ENCODE results near the gene HTR7.
"Not testable (repeated sequence)": the region's sequence is repeated elsewhere in the genome, so short reads cannot be mapped to it uniquely, and the experiment has no call there.

Gene HTR7

DNA sequence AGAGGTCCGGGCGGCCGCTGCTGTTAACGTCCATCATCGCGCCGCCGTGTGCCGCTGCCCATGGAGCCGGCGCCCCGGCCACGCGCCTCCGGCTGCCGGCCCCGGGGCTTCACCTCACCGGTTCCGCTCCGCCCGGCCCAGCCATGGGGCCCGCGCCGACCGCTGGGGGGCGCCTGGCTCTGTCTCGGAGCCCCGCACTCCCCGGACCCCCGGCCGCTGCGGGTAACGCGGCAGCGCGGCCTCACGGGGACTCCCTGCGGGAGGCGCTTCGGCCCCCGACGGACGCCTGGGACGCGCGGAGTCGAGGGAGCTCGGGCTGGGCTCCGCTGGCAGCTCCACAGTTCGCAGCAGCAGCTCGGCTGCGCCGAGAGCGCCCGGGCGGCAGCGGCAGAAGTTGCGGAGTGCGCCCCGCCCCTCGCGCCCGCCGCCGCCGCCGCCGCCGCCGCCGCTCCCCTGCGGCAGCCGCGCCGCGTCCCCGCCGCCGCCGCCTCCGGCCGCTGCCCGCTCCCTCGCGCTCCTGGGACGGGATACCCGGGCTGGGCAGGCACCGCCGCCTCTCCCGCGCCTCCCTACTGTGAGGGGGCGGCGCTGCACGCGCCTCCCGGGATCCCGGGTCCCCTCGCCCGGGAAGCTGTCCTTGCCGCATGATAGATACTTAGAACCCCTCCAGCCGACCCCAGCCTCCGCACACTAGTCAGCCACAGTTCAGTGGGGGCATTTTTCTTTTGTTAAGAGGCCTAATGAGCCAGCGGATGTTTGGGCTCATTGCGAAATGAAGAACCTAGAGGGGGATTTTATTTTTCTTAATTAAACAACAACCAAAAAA is at the start of gene HTR7:
Gene HTR7, minus strand, starts transcription at position 405 of the 826 bp plus-strand sequence. Its CDS starts 368 bp downstream, at position 37.
- DNase-seq: peak in 39 of 56 donors; percentile 1 to 70 (median 17)

DNA sequence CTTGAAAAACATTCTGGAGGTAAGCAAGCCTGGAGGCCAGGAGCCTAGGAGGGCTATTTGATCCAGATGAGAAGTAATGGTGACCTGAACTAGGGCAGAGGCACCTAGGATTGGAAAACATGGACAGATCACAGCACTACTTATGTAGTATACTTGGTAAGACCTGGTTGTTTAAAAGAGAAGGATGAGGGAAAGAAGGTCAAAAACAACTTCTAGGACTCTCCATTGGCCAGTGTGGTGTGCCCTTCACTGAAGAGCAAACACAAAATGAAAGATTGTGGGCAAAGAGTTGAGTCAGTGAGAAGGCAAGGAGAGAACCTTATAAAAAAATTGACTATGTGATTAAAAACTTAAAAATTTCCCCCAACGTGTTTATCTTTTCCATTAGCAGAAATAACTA is 48.8 kb upstream of the HTR7 start:
- no peak for DNase-seq

GRCh38 chr10:90905925-90906324 is 48.1 kb upstream of the HTR7 start:
- DNase-seq: no peak

- DNase-seq: not testable (repeated sequence)
Measured at GRCh38 chr10:90896916-90897315, 39.1 kb upstream of the HTR7 start.

- no peak for DNase-seq
Measured at GRCh38 chr10:90893190-90893589, 35.4 kb upstream of the HTR7 start.

- no peak for DNase-seq
Measured at GRCh38 chr10:90890347-90890746, 32.5 kb upstream of the HTR7 start.

DNA sequence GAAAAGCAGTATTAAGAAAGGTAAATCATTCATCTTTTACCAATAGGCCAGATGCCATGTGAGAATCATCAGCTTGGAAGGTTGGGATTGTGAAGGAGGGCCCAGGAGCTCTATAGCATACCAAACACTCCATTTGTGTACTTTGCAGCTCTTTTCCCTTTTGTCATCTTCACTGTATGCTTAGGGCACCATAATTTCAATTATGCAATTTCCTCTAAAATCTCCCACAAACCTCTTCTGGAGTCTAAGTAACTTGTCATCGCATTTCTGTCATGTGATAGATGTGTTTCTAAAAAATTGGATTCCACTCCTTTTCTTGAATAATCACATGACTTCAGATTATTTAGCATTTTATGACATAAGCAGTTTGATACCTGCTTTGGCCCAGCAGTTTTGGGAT is 31.8 kb upstream of the HTR7 start:
- no peak for DNase-seq

DNA sequence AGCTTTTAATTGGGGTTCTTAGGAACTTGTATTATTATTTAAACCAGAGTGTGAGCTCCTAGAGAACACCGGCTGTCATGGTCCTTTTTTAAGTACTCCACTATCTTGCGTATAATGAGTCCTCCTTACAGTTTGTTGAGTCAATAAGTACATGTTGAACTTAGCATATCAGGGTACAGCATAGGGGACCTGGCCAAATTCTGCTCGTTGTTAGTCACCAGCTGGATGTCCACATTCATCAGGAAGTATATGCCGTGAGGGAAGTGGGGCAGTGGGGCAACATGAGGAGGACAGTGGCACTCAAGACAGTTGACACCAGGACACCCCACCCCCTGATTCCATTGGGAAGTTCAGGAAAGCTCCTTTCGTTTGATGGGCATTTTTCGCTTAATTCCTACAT is 30.5 kb upstream of the HTR7 start:
- no peak for DNase-seq

- no peak for DNase-seq
Measured at GRCh38 chr10:90887555-90887954, 29.7 kb upstream of the HTR7 start.

GRCh38 chr10:90885176-90885575 is 27.3 kb upstream of the HTR7 start:
- no peak for DNase-seq

DNA sequence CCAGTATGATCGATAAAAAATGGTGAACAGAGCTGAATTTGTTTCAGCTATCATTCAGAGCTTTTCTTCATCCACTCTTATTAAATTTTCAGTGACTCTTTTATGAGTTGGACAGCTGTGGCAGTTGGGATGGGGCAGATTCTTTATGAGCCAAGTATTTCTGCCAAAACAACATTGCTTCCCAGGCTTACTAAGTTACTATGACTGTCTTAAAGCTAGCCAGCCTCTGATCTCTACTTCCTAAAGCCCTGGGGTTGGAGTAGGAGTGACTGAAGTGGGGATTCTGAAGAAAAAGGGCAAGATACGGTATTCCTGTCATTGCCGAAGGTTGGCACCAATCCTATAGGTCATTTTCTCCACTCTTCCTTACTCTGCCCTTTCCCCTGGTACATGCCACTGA is 26.6 kb upstream of the HTR7 start:
- DNase-seq: no peak

- DNase-seq: not testable (repeated sequence)
Measured at GRCh38 chr10:90880059-90880719, 22.4 kb upstream of the HTR7 start.

DNA sequence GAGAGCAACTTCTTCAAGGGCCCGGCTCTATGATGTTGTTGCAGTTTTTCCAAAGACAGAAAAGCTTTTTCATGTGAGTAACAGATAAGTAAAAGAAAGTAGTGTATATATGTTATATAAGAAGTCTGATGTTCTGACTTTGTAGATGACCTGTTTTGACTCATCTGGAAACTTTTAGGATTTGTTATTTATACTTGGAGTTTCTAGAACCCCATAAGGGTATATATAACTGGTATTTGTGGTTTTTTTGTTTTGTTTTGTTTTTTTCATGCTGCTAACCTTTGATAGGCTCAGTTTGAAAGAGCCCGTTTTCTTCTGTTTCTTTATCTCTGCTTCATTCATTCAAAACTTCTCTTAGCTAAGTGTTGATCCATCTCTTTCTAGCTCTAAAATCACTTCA is 21.2 kb upstream of the HTR7 start:
- no peak for DNase-seq

DNA sequence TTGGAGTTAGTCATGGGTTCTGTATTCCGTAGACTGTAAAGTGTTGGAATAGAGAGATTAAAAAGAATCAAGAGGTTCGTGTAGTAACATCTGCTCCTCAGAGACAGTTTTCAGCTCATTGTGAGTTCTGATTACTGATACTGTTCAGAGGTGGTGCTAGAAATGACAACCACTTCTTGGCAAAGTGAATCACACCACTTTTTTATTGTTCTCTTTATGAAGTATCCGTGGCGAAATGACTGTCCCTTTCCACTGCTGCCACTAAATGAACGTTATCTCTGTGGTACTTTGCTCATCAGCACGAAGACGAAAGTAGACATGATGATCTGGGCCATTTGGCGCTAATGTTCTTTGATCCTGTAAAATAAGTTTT is 14.8 kb upstream of the HTR7 start:
- DNase-seq: no peak

- peak in 55 of 56 donors; percentile 17 to 93 (median 82) for DNase-seq
Measured at GRCh38 chr10:90871766-90872647, 14.2 kb upstream of the HTR7 start, which contains the start of gene RPP30. Gene RPP30 (plus strand): TSS chr10:90871974. CDS start chr10:90871987, 13 bp downstream.

GRCh38 chr10:90871279-90871765 is 13.5 kb upstream of the HTR7 start:
- DNase-seq: peak in 39 of 56 donors; percentile 2 to 65 (median 28)

DNA sequence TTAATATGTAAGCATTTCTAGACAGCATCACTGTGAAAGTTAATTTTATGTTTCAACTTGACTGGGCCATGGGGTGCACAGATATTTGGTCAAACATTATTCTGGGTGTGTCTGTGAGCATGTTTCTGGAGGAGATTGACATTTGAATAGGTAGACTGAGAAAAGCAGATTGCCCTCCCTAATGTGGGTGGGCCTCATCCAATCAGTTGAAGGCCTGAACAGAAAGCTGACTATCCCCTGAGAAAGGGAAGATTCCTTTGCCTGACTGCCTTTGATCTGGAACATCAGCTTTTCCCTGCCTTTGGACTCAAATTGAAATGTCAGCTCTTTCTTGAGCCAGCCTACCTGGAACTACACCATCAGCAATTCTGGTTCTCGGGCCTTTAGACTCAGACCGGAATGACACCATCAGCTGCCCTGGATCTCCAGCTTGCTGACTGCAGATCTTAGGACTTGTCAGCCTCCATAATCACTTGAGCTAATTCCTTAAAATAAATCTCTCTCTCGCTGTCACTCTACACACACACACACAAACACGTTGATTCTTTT is 8.3 kb upstream of the HTR7 start:
- DNase-seq: no peak

GRCh38 chr10:90865401-90865800 is 7.6 kb upstream of the HTR7 start:
- DNase-seq: no peak

DNA sequence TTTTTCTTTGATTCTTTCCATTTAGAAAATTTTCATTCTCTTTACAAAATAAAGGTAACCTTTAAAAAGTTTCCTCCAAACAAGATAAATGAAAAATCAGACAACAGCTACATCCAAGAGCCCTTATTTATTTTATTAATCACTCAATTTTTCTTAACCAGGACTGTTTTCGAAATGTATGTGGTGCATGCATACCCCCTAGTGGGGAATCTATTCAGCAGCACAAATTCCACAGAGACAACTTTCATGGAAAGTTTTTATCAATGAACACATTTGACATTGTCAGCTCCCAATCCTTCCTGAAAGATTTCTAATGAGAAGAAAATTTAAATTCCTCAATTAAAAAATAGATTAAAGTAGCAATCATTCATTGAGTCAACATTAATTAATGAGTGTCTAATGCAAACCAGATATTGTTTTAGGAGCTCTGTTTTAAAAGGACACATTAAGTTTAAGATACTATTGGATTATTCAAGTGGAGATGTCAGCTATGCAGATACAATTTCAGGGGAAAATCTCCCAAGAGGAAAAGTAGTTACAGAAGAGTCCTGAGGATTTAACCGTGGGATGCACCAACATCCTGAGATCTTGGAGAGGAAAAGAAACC is 5.2 kb upstream of the HTR7 start:
- DNase-seq: peak in 2 of 56 donors; percentile 2 to 6

DNA sequence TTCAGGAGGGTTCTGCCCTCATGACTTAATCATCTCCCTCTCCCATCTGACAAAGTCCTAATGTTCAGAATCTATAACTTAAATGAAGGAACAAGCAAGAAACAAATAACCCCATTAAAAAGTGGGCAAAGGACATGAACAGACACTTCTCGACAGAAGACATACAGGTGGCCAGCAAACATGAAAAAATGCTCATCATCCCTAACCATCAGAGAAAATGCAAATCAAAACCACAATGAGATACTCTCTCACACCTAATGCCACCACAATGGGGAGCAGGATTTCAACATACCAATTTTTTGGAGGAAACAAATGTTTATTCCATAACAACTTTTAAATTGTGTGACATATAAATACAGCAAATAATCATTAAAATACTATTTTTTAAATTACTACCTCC is 3.0 kb upstream of the HTR7 start:
- no peak for DNase-seq

DNA sequence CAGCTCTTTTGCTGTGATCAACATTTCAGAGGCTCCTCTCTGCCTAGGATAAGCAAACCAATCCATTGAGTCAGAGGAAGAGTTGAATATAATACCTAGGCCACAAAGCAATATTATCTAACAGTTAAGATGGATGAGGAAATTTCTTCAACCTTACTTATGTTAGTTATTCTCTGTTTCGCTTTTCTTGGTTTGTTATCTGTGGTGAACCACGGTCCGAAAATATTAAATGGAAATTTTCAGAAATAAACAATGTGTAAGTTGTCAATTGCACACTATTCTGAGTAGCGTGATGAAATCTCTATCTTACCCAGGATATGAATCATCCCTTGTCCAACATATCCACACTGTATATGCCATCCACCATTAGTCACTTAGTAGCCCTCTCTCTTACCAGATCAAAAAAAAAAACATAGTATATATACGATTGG is 1.5 kb upstream of the HTR7 start:
- no peak for DNase-seq
